GM19043 (cell line): ENCODE measurements around the gene TMEM184C.

ENCODE experiments used
- ATAC-seq: cut with Tn5 transposase; IDR thresholded peaks from one replicate; pipeline ENCODE4 v1.9.1; 2021; ENCODE audit warnings: low read depth; ENCODE audit not compliant: unreplicated experiment

The TMEM184C gene

GRCh38 chr4:147717878-147718277 lies 100.7 kb downstream of the TMEM184C start:
- ATAC-seq: peak; percentile 91
